Nephron progenitor cell (in vitro differentiated cells): ENCODE measurements around the gene CLPTM1.

ENCODE experiments used
- DNase-seq: peaks from one replicate; pipeline ENCODE4 v3.0.0; 2021
- H3K27ac Mint-ChIP-seq: 2 replicates; pipeline ENCODE4 v1.8.0; 2021; ENCODE audit warnings: mild to moderate bottlenecking, moderate library complexity, mixed read lengths
- H3K27me3 Mint-ChIP-seq: 2 replicates; pipeline ENCODE4 v1.8.0; 2021; ENCODE audit warnings: mild to moderate bottlenecking, low read depth, mixed read lengths; ENCODE audit not compliant: poor library complexity
- H3K36me3 Mint-ChIP-seq: 2 replicates; pipeline ENCODE4 v1.8.0; 2021; ENCODE audit warnings: low read depth, mixed read lengths
- H3K4me1 Mint-ChIP-seq: 2 replicates; pipeline ENCODE4 v1.8.0; 2021; ENCODE audit warnings: mixed read lengths
- H3K4me3 Mint-ChIP-seq: 2 replicates; pipeline ENCODE4 v1.8.0; 2021; ENCODE audit warnings: mild to moderate bottlenecking, moderate library complexity, mixed read lengths
- H3K9me3 Mint-ChIP-seq: 2 replicates; pipeline ENCODE4 v1.8.0; 2021; ENCODE audit warnings: mild to moderate bottlenecking, moderate library complexity, mixed read lengths
- TF ChIP-seq, protein P1 (sequence below): fragments of 200-600 bp; sonication (generic); IDR thresholded peaks from 2 replicates; pipeline ENCODE4 v1.5.0; 2021; ENCODE audit warnings: antibody characterized with exemption

Gene CLPTM1, protein sequence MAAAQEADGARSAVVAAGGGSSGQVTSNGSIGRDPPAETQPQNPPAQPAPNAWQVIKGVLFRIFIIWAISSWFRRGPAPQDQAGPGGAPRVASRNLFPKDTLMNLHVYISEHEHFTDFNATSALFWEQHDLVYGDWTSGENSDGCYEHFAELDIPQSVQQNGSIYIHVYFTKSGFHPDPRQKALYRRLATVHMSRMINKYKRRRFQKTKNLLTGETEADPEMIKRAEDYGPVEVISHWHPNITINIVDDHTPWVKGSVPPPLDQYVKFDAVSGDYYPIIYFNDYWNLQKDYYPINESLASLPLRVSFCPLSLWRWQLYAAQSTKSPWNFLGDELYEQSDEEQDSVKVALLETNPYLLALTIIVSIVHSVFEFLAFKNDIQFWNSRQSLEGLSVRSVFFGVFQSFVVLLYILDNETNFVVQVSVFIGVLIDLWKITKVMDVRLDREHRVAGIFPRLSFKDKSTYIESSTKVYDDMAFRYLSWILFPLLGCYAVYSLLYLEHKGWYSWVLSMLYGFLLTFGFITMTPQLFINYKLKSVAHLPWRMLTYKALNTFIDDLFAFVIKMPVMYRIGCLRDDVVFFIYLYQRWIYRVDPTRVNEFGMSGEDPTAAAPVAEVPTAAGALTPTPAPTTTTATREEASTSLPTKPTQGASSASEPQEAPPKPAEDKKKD

DNA sequence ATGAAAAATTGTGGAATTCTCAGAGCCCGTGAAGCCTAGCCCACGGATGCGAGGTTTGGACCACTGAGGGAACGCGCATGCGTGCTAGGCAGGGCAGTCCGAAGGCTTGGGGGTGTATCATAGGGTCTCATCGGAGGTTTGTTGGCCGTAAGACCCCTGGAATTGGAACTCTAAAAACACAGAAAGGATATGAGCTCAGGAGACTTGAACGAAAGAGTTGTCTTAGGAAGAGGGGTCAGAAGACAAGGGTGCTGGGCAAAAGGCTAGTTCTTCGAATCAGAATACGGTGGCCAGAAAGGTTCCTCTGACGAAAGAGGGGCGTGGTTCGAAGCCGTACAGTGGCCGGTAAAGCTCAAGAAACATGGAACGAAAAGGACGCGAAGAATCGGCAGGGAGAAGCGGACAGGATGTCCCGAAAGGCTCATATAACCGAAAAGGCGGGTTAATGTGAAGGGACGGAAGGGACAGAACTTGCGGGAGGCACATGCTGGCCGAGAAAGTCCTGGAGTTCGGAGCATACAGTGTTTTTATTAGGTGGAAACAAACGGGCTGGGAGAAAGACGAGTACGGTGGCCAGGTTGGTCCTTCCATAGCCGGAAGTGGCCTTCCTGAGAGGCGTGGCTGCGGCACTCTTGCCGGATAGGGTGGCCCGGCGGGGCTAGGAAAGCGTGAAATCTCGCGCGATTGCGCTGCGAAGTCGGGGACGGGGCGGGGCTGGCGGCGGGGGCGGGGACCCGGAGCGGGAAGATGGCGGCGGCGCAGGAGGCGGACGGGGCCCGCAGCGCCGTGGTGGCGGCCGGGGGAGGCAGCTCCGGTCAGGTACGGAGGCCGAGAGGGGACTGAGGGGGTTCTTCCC is at the start of gene CLPTM1:
CLPTM1 (plus strand) TSS at position 732 of the 856 bp plus-strand sequence; CDS start at position 748, 16 bp downstream.
- Mint-ChIP-seq H3K27me3 (no peaks in the 10 kb centered on the region), H3K4me1 (peaks cover 47% of the 10 kb centered on the region), H3K27ac (peak within 1 kb of the TSS; percentile 100), H3K36me3 (no peaks in the 10 kb centered on the region), H3K4me3 (peak within 1 kb of the TSS; percentile 99), H3K9me3 (no peaks in the 10 kb centered on the region)
- TF ChIP-seq, protein P1, sequence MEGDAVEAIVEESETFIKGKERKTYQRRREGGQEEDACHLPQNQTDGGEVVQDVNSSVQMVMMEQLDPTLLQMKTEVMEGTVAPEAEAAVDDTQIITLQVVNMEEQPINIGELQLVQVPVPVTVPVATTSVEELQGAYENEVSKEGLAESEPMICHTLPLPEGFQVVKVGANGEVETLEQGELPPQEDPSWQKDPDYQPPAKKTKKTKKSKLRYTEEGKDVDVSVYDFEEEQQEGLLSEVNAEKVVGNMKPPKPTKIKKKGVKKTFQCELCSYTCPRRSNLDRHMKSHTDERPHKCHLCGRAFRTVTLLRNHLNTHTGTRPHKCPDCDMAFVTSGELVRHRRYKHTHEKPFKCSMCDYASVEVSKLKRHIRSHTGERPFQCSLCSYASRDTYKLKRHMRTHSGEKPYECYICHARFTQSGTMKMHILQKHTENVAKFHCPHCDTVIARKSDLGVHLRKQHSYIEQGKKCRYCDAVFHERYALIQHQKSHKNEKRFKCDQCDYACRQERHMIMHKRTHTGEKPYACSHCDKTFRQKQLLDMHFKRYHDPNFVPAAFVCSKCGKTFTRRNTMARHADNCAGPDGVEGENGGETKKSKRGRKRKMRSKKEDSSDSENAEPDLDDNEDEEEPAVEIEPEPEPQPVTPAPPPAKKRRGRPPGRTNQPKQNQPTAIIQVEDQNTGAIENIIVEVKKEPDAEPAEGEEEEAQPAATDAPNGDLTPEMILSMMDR: no peak
- peak; percentile 97 for DNase-seq

DNA sequence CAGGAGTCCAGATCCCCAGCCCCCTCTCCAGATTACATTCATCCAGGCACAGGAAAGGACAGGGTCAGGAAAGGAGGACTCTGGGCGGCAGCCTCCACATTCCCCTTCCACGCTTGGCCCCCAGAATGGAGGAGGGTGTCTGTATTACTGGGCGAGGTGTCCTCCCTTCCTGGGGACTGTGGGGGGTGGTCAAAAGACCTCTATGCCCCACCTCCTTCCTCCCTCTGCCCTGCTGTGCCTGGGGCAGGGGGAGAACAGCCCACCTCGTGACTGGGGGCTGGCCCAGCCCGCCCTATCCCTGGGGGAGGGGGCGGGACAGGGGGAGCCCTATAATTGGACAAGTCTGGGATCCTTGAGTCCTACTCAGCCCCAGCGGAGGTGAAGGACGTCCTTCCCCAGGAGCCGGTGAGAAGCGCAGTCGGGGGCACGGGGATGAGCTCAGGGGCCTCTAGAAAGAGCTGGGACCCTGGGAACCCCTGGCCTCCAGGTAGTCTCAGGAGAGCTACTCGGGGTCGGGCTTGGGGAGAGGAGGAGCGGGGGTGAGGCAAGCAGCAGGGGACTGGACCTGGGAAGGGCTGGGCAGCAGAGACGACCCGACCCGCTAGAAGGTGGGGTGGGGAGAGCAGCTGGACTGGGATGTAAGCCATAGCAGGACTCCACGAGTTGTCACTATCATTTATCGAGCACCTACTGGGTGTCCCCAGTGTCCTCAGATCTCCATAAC is 49.6 kb upstream of the CLPTM1 start, which contains the start of gene APOE:
APOE (plus strand) TSS at position 360 of the 724 bp plus-strand sequence. CDS start 829 bp downstream, outside the sequence.
- peak; percentile 41 for DNase-seq
- TF ChIP-seq, protein P1: no peak

DNA sequence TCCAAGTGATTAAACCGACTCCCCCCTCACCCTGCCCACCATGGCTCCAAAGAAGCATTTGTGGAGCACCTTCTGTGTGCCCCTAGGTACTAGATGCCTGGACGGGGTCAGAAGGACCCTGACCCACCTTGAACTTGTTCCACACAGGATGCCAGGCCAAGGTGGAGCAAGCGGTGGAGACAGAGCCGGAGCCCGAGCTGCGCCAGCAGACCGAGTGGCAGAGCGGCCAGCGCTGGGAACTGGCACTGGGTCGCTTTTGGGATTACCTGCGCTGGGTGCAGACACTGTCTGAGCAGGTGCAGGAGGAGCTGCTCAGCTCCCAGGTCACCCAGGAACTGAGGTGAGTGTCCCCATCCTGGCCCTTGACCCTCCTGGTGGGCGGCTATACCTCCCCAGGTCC is 47.6 kb upstream of the CLPTM1 start:
- DNase-seq: no peak
- H3K9me3 Mint-ChIP-seq: no peaks in the 10 kb centered on the region
- no peak overlapping the region for H3K4me3 Mint-ChIP-seq
- H3K36me3 Mint-ChIP-seq: no peaks in the 10 kb centered on the region
- no peak overlapping the region for H3K27ac Mint-ChIP-seq
- H3K4me1 Mint-ChIP-seq: peaks cover 41% of the 10 kb centered on the region
- peaks cover 11% of the 10 kb centered on the region for H3K27me3 Mint-ChIP-seq
- TF ChIP-seq, protein P1: no peak

More for the DNA sequence above, 49.6 kb upstream of the CLPTM1 start, which contains the start of gene APOE:
- H3K36me3 Mint-ChIP-seq: no peaks in the 10 kb centered on the region
- H3K27me3 Mint-ChIP-seq: peaks cover 11% of the 10 kb centered on the region
- H3K4me3 Mint-ChIP-seq: peak within 1 kb of the TSS; percentile 83
- H3K4me1 Mint-ChIP-seq: peaks cover 31% of the 10 kb centered on the region
- no peaks in the 10 kb centered on the region for H3K9me3 Mint-ChIP-seq
- peak within 1 kb of the TSS; percentile 51 for H3K27ac Mint-ChIP-seq

DNA sequence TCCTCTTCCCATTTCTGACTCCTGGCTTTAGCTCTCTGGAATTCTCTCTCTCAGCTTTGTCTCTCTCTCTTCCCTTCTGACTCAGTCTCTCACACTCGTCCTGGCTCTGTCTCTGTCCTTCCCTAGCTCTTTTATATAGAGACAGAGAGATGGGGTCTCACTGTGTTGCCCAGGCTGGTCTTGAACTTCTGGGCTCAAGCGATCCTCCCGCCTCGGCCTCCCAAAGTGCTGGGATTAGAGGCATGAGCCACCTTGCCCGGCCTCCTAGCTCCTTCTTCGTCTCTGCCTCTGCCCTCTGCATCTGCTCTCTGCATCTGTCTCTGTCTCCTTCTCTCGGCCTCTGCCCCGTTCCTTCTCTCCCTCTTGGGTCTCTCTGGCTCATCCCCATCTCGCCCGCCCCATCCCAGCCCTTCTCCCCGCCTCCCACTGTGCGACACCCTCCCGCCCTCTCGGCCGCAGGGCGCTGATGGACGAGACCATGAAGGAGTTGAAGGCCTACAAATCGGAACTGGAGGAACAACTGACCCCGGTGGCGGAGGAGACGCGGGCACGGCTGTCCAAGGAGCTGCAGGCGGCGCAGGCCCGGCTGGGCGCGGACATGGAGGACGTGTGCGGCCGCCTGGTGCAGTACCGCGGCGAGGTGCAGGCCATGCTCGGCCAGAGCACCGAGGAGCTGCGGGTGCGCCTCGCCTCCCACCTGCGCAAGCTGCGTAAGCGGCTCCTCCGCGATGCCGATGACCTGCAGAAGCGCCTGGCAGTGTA is 46.9 kb upstream of the CLPTM1 start:
- Mint-ChIP-seq H3K27ac (no peak overlapping the region), H3K4me3 (peak overlapping the region; percentile 37), H3K9me3 (no peaks in the 10 kb centered on the region), H3K4me1 (peaks cover 46% of the 10 kb centered on the region), H3K27me3 (peaks cover 11% of the 10 kb centered on the region), H3K36me3 (no peaks in the 10 kb centered on the region)
- no peak for DNase-seq
- TF ChIP-seq, protein P1: no peak
